Skeletal muscle tissue (tissue), 4 donors: ENCODE data around the gene SAMHD1. TPM values are rescaled to one million over a fixed set of nuclear protein-coding genes. Genes with fewer than 3 reads are reported as not detected.
"Not testable (repeated sequence)": the region's sequence is repeated elsewhere in the genome, so short reads cannot be mapped to it uniquely, and the experiment has no call there.

ENCODE experiments used
- H3K27ac ChIP-seq: one replicate; pipeline ENCODE4 v1.7.0; 2013; ENCODE audit warnings: mild to moderate bottlenecking, low read depth, low read length, inconsistent platforms
- H3K27me3 ChIP-seq, 3 donors: one replicate each; pipeline ENCODE4 v1.7.0; 2013; ENCODE audit warnings: low read length in 3 of 3; ENCODE audit not compliant: control insufficient read depth in 3 of 3, insufficient read depth in 3 of 3
- H3K36me3 ChIP-seq, 3 donors: one replicate each; pipeline ENCODE4 v1.7.0; 2013; ENCODE audit warnings: low read length in 3 of 3; ENCODE audit not compliant: control insufficient read depth in 3 of 3, insufficient read depth in 3 of 3
- H3K4me1 ChIP-seq, 3 donors: one replicate each; pipeline ENCODE4 v1.7.0; 2013; ENCODE audit warnings: low read length in 3 of 3, mild to moderate bottlenecking in 3 of 3; ENCODE audit not compliant: control insufficient read depth in 3 of 3, insufficient read depth in 3 of 3
- H3K4me3 ChIP-seq, 3 donors: one replicate each; pipeline ENCODE4 v1.7.0; 2013; ENCODE audit warnings: low read length in 3 of 3
- H3K9ac ChIP-seq, 3 donors: one replicate each; pipeline ENCODE4 v1.7.0; 2013; ENCODE audit warnings: low read length in 3 of 3, mild to moderate bottlenecking in 3 of 3, moderate library complexity in 2 of 3, low read depth in 1 of 3
- H3K9me3 ChIP-seq, 3 donors: one replicate each; pipeline ENCODE4 v1.7.0; 2013; ENCODE audit warnings: low read length in 3 of 3; ENCODE audit not compliant: control insufficient read depth in 3 of 3
- total RNA-seq: library from RNA; depleted of rRNA; stranded (reverse); fragments of >200 nt; gene quantifications from one replicate; pipeline ENCODE4 v1.2.3, GENCODE V29; 2014
- donor health status: Osteomylitis.

The SAMHD1 gene
- total RNA-seq, result 45.9 TPM

GRCh38 chr20:36951198-36951978 is at the start of gene SAMHD1:
TSS of gene SAMHD1 (minus strand) at chr20:36951708. CDS start at chr20:36951643, 65 bp downstream.
- H3K9me3 ChIP-seq, result no peaks in the 10 kb centered on the region
- H3K9ac ChIP-seq, result peak within 1 kb of the TSS; percentile 92 to 96 (median 96)
- H3K36me3 ChIP-seq, result peaks cover 0 to 2% (median 0%) of the 10 kb centered on the region in 3 donors
- H3K27me3 ChIP-seq, result no peaks in the 10 kb centered on the region
- H3K27ac ChIP-seq, result peak within 1 kb of the TSS; percentile 91
- H3K4me1 ChIP-seq, result peaks cover 10 to 14% (median 12%) of the 10 kb centered on the region in 3 donors
- peak within 1 kb of the TSS; percentile 90 to 96 (median 96) for H3K4me3 ChIP-seq

DNA sequence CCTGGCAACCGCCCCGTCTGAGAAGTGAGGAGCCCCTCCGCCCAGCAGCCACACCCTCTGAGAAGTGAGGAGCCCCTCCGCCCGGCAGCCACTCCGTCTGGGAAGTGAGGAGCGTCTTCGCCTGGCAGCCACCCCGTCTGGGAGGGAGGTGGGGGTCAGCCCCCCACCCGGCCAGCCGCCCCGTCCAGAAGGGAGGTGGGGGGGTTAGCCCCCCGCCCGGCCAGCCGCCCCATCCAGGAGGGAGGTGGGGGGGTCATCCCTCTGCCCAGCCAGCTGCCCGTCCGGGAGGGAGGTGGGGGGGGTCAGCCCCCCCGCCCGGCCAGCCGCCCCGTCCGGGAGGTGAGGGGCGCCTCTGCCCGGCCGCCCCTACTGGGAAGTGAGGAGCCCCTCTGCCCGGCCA is 48.7 kb upstream of the SAMHD1 start:
- H3K27ac ChIP-seq, H3K27me3 ChIP-seq, H3K9me3 ChIP-seq, H3K4me1 ChIP-seq, H3K4me3 ChIP-seq, H3K9ac ChIP-seq: not testable (repeated sequence)
- peaks cover 5 to 13% (median 12%) of the 10 kb centered on the region in 3 donors for H3K36me3 ChIP-seq

GRCh38 chr20:36998652-36999051 is 47.1 kb upstream of the SAMHD1 start:
- Histone ChIP-seq H3K4me3 (no peak overlapping the region), H3K4me1 (no peaks in the 10 kb centered on the region), H3K27ac (no peak overlapping the region), H3K9ac (no peak overlapping the region), H3K36me3 (peaks cover 5 to 11% (median 10%) of the 10 kb centered on the region in 3 donors), H3K27me3 (no peaks in the 10 kb centered on the region), H3K9me3 (no peaks in the 10 kb centered on the region)

- Histone ChIP-seq H3K9ac (no peak overlapping the region), H3K9me3 (no peaks in the 10 kb centered on the region), H3K4me1 (no peaks in the 10 kb centered on the region), H3K27ac (no peak overlapping the region), H3K27me3 (no peaks in the 10 kb centered on the region), H3K36me3 (peaks cover 0 to 5% (median 2%) of the 10 kb centered on the region in 3 donors), H3K4me3 (no peak overlapping the region)
Measured at GRCh38 chr20:36997121-36997520, 45.6 kb upstream of the SAMHD1 start.

- H3K27ac ChIP-seq, H3K9me3 ChIP-seq, H3K4me1 ChIP-seq, H3K4me3 ChIP-seq, H3K27me3 ChIP-seq, H3K9ac ChIP-seq, H3K36me3 ChIP-seq: not testable (repeated sequence)
Measured at GRCh38 chr20:36994221-36994620, 42.7 kb upstream of the SAMHD1 start.

GRCh38 chr20:36992802-36993334 is 41.4 kb upstream of the SAMHD1 start:
- Histone ChIP-seq H3K9me3 (no peaks in the 10 kb centered on the region), H3K27ac (no peak overlapping the region), H3K4me1 (no peaks in the 10 kb centered on the region), H3K36me3 (no peaks in the 10 kb centered on the region), H3K27me3 (no peaks in the 10 kb centered on the region), H3K9ac (no peak overlapping the region), H3K4me3 (no peak overlapping the region)

DNA sequence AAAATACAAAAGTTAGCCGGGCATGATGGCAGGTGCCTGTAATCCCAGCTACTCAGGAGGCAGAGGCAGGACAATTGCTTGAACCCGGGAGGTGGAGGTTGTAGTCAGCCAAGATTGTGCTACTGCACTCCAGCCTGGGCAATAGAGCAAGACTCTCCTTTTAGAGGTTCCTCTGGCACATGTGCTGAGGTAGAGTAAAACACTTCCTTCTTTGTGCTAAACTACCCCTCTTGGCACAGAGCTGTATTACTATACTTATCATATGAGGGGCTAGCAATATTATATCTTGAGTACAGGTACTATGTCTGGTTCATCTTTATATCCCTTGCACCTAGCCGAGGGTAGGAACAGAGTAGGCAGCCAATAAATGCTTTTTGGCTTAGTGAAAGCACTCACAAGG is 40.2 kb upstream of the SAMHD1 start:
- H3K36me3 ChIP-seq, result no peaks in the 10 kb centered on the region
- no peak overlapping the region for H3K27ac ChIP-seq
- no peaks in the 10 kb centered on the region for H3K4me1 ChIP-seq
- H3K4me3 ChIP-seq, result no peak overlapping the region
- H3K9ac ChIP-seq, result no peak overlapping the region
- no peaks in the 10 kb centered on the region for H3K9me3 ChIP-seq
- H3K27me3 ChIP-seq, result no peaks in the 10 kb centered on the region

DNA sequence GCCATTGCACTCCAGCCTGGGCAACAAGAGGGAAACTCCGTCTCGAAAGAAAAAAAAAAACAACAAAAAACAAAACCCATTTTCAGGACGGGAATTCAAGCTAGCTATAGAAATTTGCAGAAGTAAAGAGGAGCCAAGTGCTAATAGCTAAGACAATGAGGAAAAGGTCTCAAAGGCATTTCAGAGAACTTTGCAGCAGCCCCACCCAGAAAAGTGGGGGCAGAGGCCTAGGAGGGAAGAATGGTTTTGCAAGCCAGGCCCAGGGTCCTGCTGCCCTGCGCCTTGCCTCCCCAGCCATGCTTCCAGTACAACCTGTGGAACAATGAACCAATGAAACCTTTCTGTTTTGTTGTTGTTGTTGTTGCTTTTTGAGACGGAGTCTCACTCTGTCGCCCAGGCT is 38.3 kb upstream of the SAMHD1 start:
- Histone ChIP-seq H3K36me3 (no peaks in the 10 kb centered on the region), H3K4me1 (no peaks in the 10 kb centered on the region), H3K9ac (no peak overlapping the region), H3K9me3 (no peaks in the 10 kb centered on the region), H3K27ac (no peak overlapping the region), H3K27me3 (no peaks in the 10 kb centered on the region), H3K4me3 (no peak overlapping the region)

- no peaks in the 10 kb centered on the region for H3K36me3 ChIP-seq
- H3K27ac ChIP-seq, result no peak overlapping the region
- H3K4me3 ChIP-seq, result no peak overlapping the region
- no peaks in the 10 kb centered on the region for H3K27me3 ChIP-seq
- no peaks in the 10 kb centered on the region for H3K9me3 ChIP-seq
- no peaks in the 10 kb centered on the region for H3K4me1 ChIP-seq
- no peak overlapping the region for H3K9ac ChIP-seq
Measured at GRCh38 chr20:36988494-36988966, 37.0 kb upstream of the SAMHD1 start.

- Histone ChIP-seq H3K9ac (no peak overlapping the region), H3K27ac (no peak overlapping the region), H3K4me3 (no peak overlapping the region), H3K27me3 (no peaks in the 10 kb centered on the region), H3K36me3 (no peaks in the 10 kb centered on the region), H3K4me1 (no peaks in the 10 kb centered on the region), H3K9me3 (no peaks in the 10 kb centered on the region)
Measured at GRCh38 chr20:36984257-36984638, 32.7 kb upstream of the SAMHD1 start.
